Activated CD4-positive, alpha-beta T cell treated with anti-CD3 and anti-CD28 coated beads, Interleukin-2, amount 50 U/mL, for 24 hours (primary cell): ENCODE measurements around the gene COPS4.

Experiments used
- DNase-seq, 2 donors: peaks; one replicate each; pipeline ENCODE4 v3.0.0-alpha.2; 2020; ENCODE audit warnings: low read depth in 1 of 2, low spot score in 1 of 2

COPS4 gene

DNA sequence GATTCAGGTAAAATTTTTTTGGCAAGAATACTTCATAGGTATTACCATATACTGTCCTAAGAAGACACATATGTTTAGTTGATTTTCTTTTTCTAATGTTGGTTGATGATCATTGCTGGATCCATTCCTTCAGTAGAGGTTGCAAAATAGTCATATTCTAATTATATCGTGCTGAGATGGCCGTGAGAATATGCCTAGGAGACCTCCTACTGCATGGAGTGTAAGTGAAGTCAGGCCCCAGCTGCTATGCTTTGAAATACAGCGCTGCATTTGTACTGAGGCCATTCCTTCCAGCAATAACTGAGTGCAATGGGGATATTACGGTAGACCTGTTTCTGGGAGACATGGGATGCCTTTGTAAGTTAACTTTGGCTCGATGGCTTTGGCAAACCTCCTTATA is 86.3 kb downstream of the COPS4 start:
- DNase-seq: no peak

- no peak for DNase-seq
Measured at GRCh38 chr4:83124111-83124780, 89.3 kb downstream of the COPS4 start.
